HepG2 (cell line): Measurements from ENCODE around the gene LTB4R2. TPM values are rescaled to one million over a fixed set of nuclear protein-coding genes. Genes with fewer than 3 reads are reported as not detected.
A peak's percentile ranks its signal among the peaks of the same experiment; 100 is the strongest.

Experiments
- BHLHE40 ChIP-seq: IDR thresholded peaks from 2 replicates; pipeline ENCODE4 v1.6.1; 2011; ENCODE audit warnings: low read length, improper control_type of control experiment
- EEA1 ChIP-seq: sonication (generic); formaldehyde crosslinking; IDR thresholded peaks from 2 replicates; pipeline ENCODE4 v1.5.1; 2020; ENCODE audit warnings: mild to moderate bottlenecking, missing genetic modification reagents, borderline replicate concordance
- GPBP1L1 ChIP-seq: sonication (generic); formaldehyde crosslinking; IDR thresholded peaks from 2 replicates; pipeline ENCODE4 v1.5.0; 2020; ENCODE audit warnings: mild to moderate bottlenecking, missing genetic modification reagents
- HES4 ChIP-seq: sonication (generic); formaldehyde crosslinking; IDR thresholded peaks from 2 replicates; pipeline ENCODE4 v1.9.0; 2021; ENCODE audit warnings: mild to moderate bottlenecking, missing genetic modification reagents, borderline replicate concordance
- HNF1B ChIP-seq: sonication (generic); formaldehyde crosslinking; IDR thresholded peaks from 2 replicates; pipeline ENCODE4 v1.5.1; 2020; ENCODE audit warnings: mild to moderate bottlenecking, moderate library complexity, missing genetic modification reagents
- HNRNPL ChIP-seq: fragments of 200-400 bp; formaldehyde crosslinking; IDR thresholded peaks from 2 replicates; pipeline ENCODE4 v1.6.1; 2017; ENCODE audit warnings: mild to moderate bottlenecking, low read depth, low read length
- KLF13 ChIP-seq: sonication (generic); formaldehyde crosslinking; IDR thresholded peaks from 2 replicates; pipeline ENCODE4 v1.4.0; 2020; ENCODE audit warnings: mild to moderate bottlenecking, missing genetic modification reagents
- MED8 ChIP-seq: sonication (generic); formaldehyde crosslinking; IDR thresholded peaks from 2 replicates; pipeline ENCODE4 v1.8.1; 2023; ENCODE audit warnings: mild to moderate bottlenecking, missing genetic modification reagents; ENCODE audit not compliant: insufficient replicate concordance
- MXD4 ChIP-seq: IDR thresholded peaks from 2 replicates; pipeline ENCODE4 v1.6.1; 2016; ENCODE audit warnings: mild to moderate bottlenecking, missing biosample characterization, missing genetic modification reagents
- PBX2 ChIP-seq: IDR thresholded peaks from 2 replicates; pipeline ENCODE4 v1.6.1; 2016; ENCODE audit warnings: control low read depth
- RCOR2 ChIP-seq: IDR thresholded peaks from 2 replicates; pipeline ENCODE4 v1.6.1; 2016; ENCODE audit warnings: missing biosample characterization, missing genetic modification reagents
- RFX1 ChIP-seq: fragments of 450-650 bp; IDR thresholded peaks from 2 replicates; pipeline ENCODE4 v1.6.1; 2017
- RNF2 ChIP-seq: fragments of 450-650 bp; conservative IDR thresholded peaks from 2 replicates; pipeline ENCODE4 v1.6.1; 2016; ENCODE audit warnings: low read depth
- RXRA ChIP-seq: sonication (generic); formaldehyde crosslinking; IDR thresholded peaks from 2 replicates; pipeline ENCODE4 v1.5.1; 2020; ENCODE audit warnings: missing genetic modification reagents
- SIN3B ChIP-seq: fragments of 150-350 bp; IDR thresholded peaks from 2 replicates; pipeline ENCODE4 v1.6.1; 2014; ENCODE audit warnings: low read length
- SKI ChIP-seq: fragments of 450-650 bp; IDR thresholded peaks from one replicate; pipeline ENCODE4 v1.6.1; 2018; ENCODE audit warnings: mild to moderate bottlenecking; ENCODE audit not compliant: partially characterized antibody
- SRSF9 ChIP-seq: fragments of 200-400 bp; formaldehyde crosslinking; IDR thresholded peaks from 2 replicates; pipeline ENCODE4 v1.6.1; 2018; ENCODE audit warnings: borderline replicate concordance, mild to moderate bottlenecking, low read depth, low read length; ENCODE audit not compliant: insufficient read depth, poor library complexity, severe bottlenecking
- ZBTB7A ChIP-seq: sonication (generic); formaldehyde crosslinking; IDR thresholded peaks from 2 replicates; pipeline ENCODE4 v1.8.0; 2022; ENCODE audit warnings: mild to moderate bottlenecking, missing genetic modification reagents
- ZFP36 ChIP-seq: fragments of 150-350 bp; IDR thresholded peaks from 2 replicates; pipeline ENCODE4 v1.6.1; 2018; ENCODE audit warnings: borderline replicate concordance, low read length, low read depth; ENCODE audit not compliant: partially characterized antibody
- ZIK1 ChIP-seq: sonication (generic); formaldehyde crosslinking; IDR thresholded peaks from 2 replicates; pipeline ENCODE4 v1.5.0; 2020; ENCODE audit warnings: mild to moderate bottlenecking, low read depth, missing genetic modification reagents, borderline replicate concordance
- ZMYM4 ChIP-seq: sonication (generic); formaldehyde crosslinking; IDR thresholded peaks from 2 replicates; pipeline ENCODE4 v1.8.1; 2023; ENCODE audit warnings: mild to moderate bottlenecking, missing genetic modification reagents
- ZNF232 ChIP-seq: sonication (generic); formaldehyde crosslinking; IDR thresholded peaks from 2 replicates; pipeline ENCODE4 v1.4.0; 2020; ENCODE audit warnings: missing genetic modification reagents, borderline replicate concordance
- ZNF253 ChIP-seq: sonication (generic); formaldehyde crosslinking; IDR thresholded peaks from 2 replicates; pipeline ENCODE4 v1.8.0; 2022; ENCODE audit warnings: mild to moderate bottlenecking, missing genetic modification reagents, borderline replicate concordance
- ZNF670 ChIP-seq: sonication (generic); formaldehyde crosslinking; IDR thresholded peaks from 2 replicates; pipeline ENCODE4 v1.8.0; 2022; ENCODE audit warnings: mild to moderate bottlenecking, missing genetic modification reagents, borderline replicate concordance
- ZNF703 ChIP-seq: sonication (generic); formaldehyde crosslinking; IDR thresholded peaks from 2 replicates; pipeline ENCODE4 v1.5.1; 2020; ENCODE audit warnings: missing genetic modification reagents, mild to moderate bottlenecking, moderate library complexity, borderline replicate concordance
- ZZZ3 ChIP-seq: sonication (generic); formaldehyde crosslinking; IDR thresholded peaks from 2 replicates; pipeline ENCODE4 v1.4.0; 2020; ENCODE audit warnings: missing genetic modification reagents, mild to moderate bottlenecking, borderline replicate concordance
- polyA plus RNA-seq, 8 experiments: library from polyadenylated mRNA; depleted of rRNA in 3 of 8; stranded (reverse) in 7 of 8; unstranded in 1 of 8; fragments of >200 nt; fragmentation: Illumina TruSeq in 4 of 8; extraction: Trizol in 4 of 8; gene quantifications; 2 replicates each; pipeline versions ENCODE4 v1.2.1 to v1.2.3, GENCODE V29; 2011 to 2016; ENCODE audit warnings: low read depth in 4 of 8, missing spikeins in 1 of 8, mixed read lengths in 1 of 8; ENCODE audit not compliant: insufficient read depth in 1 of 8
- total RNA-seq, 5 experiments: library from RNA; depleted of rRNA; stranded (reverse); fragments of >200 nt; fragmentation: Illumina TruSeq; extraction: Trizol; gene quantifications; 2 replicates each; pipeline ENCODE4 v1.2.3, GENCODE V29; 2016; ENCODE audit warnings: low read depth in 1 of 5
- TF ChIP-seq, protein P1 (sequence below): sonication (generic); formaldehyde crosslinking; IDR thresholded peaks from 2 replicates; pipeline ENCODE4 v1.4.0; 2020; ENCODE audit warnings: missing genetic modification reagents

LTB4R2 gene
- total and polyA plus RNA-seq, 2 of the 13 experiments (the other 11 are each of a cell fraction or from before 2014, with no cell fraction given): 3.9 to 6.9 TPM

GRCh38 chr14:24271134-24271833 is 38.7 kb upstream of the LTB4R2 start, which contains the start of gene RABGGTA (continued):
- TF ChIP-seq HNF1B (CRISPR knock-in tag): peak; percentile 94
- TF ChIP-seq EEA1: peak; percentile 98
- 0 out of 2 replicates have a peak, but pooled peaks have one; percentile 32 for TF ChIP-seq KLF13 (CRISPR knock-in tag)
- peak; percentile 78 for TF ChIP-seq BHLHE40
- TF ChIP-seq ZBTB7A (CRISPR knock-in tag): peak; percentile 99
- TF ChIP-seq ZFP36: no peak
- peak; percentile 88 for TF ChIP-seq SKI
- TF ChIP-seq ZNF232 (CRISPR knock-in tag): peak; percentile 99
- TF ChIP-seq PBX2 (CRISPR knock-in tag): peak; percentile 96
- TF ChIP-seq ZNF670: no peak; the same call in 1 of the 2 replicates
- TF ChIP-seq HES4 (CRISPR knock-in tag): peak; percentile 88
- TF ChIP-seq ZNF253 (CRISPR knock-in tag): peak; percentile 92; the same call in 1 of the 2 replicates
- TF ChIP-seq RXRA: peak; percentile 78
- peak; percentile 100 for TF ChIP-seq ZIK1 (CRISPR knock-in tag)
- no peak for TF ChIP-seq RFX1
- TF ChIP-seq MED8 (CRISPR knock-in tag): peak; percentile 99
- no peak for TF ChIP-seq GPBP1L1 (CRISPR knock-in tag)
- 0 out of 2 replicates have a peak, but pooled peaks have one; percentile 73 for TF ChIP-seq HNRNPL
- peak; percentile 100 for TF ChIP-seq MXD4 (CRISPR knock-in tag)
- TF ChIP-seq SRSF9: no peak
- TF ChIP-seq ZNF703 (CRISPR knock-in tag): peak; percentile 87; the same call in 1 of the 2 replicates
- TF ChIP-seq RNF2: peak; percentile 97
- TF ChIP-seq, protein P1, sequence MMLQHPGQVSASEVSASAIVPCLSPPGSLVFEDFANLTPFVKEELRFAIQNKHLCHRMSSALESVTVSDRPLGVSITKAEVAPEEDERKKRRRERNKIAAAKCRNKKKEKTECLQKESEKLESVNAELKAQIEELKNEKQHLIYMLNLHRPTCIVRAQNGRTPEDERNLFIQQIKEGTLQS: peak; percentile 86
- TF ChIP-seq RCOR2: peak; percentile 68; the same call in 1 of the 2 replicates
- peak; percentile 97; the same call in 1 of the 2 replicates for TF ChIP-seq ZZZ3 (CRISPR knock-in tag)
- TF ChIP-seq ZMYM4 (CRISPR knock-in tag): peak; percentile 100
- peak; percentile 71 for TF ChIP-seq SIN3B
